H9 (cell line): ENCODE results near the gene PRKCD. TPM values are rescaled to one million over a fixed set of nuclear protein-coding genes. Genes with fewer than 3 reads are reported as not detected.

Source experiments
- DNase-seq: peaks from one replicate; pipeline ENCODE4 v3.0.0-alpha.2; 2017
- H2AFZ ChIP-seq: one replicate; pipeline ENCODE4 v1.6.1; 2013; ENCODE audit warnings: mild to moderate bottlenecking, low read length, control low read depth, moderate library complexity
- H2AK5ac ChIP-seq: 2 replicates; pipeline ENCODE4 v1.6.1; 2013; ENCODE audit warnings: low read length, control low read depth, mixed read lengths; ENCODE audit not compliant: insufficient read length
- H2BK120ac ChIP-seq: one replicate; pipeline ENCODE4 v1.6.1; 2013; ENCODE audit warnings: low read depth, mild to moderate bottlenecking, low read length, control low read depth, inconsistent platforms; ENCODE audit not compliant: poor library complexity, severe bottlenecking
- H2BK12ac ChIP-seq: 2 replicates; pipeline ENCODE4 v1.6.1; 2013; ENCODE audit warnings: low read length, control low read depth, mixed read lengths, low read depth; ENCODE audit not compliant: insufficient read length
- H2BK15ac ChIP-seq: 2 replicates; pipeline ENCODE4 v1.6.1; 2013; ENCODE audit warnings: low read depth, low read length, control low read depth
- H2BK20ac ChIP-seq: one replicate; pipeline ENCODE4 v1.6.1; 2013; ENCODE audit warnings: low read depth, mild to moderate bottlenecking, low read length, control low read depth, inconsistent platforms; ENCODE audit not compliant: poor library complexity, severe bottlenecking
- H2BK5ac ChIP-seq: 2 replicates; pipeline ENCODE4 v1.6.1; 2013; ENCODE audit warnings: low read length, control low read depth, mixed read lengths; ENCODE audit not compliant: insufficient read length
- H3K14ac ChIP-seq: 2 replicates; pipeline ENCODE4 v1.6.1; 2013; ENCODE audit warnings: low read length, control low read depth; ENCODE audit not compliant: insufficient read depth
- H3K18ac ChIP-seq: 2 replicates; pipeline ENCODE4 v1.6.1; 2013; ENCODE audit warnings: low read depth, mild to moderate bottlenecking, mixed read lengths, low read length, control low read depth; ENCODE audit not compliant: insufficient read length
- H3K23ac ChIP-seq: 2 replicates; pipeline ENCODE4 v1.6.1; 2013; ENCODE audit warnings: low read length, control low read depth, mixed read lengths, low read depth; ENCODE audit not compliant: insufficient read length
- H3K23me2 ChIP-seq: 2 replicates; pipeline ENCODE4 v1.6.1; 2013; ENCODE audit warnings: low read depth, mild to moderate bottlenecking, mixed read lengths, low read length, control low read depth; ENCODE audit not compliant: insufficient read length, poor library complexity, severe bottlenecking
- H3K27ac ChIP-seq: 2 replicates; pipeline ENCODE4 v1.5.1; 2013; ENCODE audit warnings: low read length, control low read depth, mixed read lengths, low read depth; ENCODE audit not compliant: insufficient read length
- H3K27me3 ChIP-seq: 2 replicates; pipeline ENCODE4 v1.6.1; 2013; ENCODE audit warnings: low read length, control low read depth, inconsistent platforms; ENCODE audit not compliant: insufficient read depth
- H3K4ac ChIP-seq: 2 replicates; pipeline ENCODE4 v1.6.1; 2013; ENCODE audit warnings: low read depth, mild to moderate bottlenecking, control low read depth, inconsistent platforms, low read length, moderate library complexity
- H3K4me1 ChIP-seq: 2 replicates; pipeline ENCODE4 v1.6.1; 2013; ENCODE audit warnings: low read length, control low read depth, inconsistent platforms; ENCODE audit not compliant: insufficient read depth
- H3K4me2 ChIP-seq: 2 replicates; pipeline ENCODE4 v1.6.1; 2013; ENCODE audit warnings: low read length, control low read depth, mixed read lengths; ENCODE audit not compliant: insufficient read length, insufficient read depth
- H3K56ac ChIP-seq: 2 replicates; pipeline ENCODE4 v1.6.1; 2013; ENCODE audit warnings: low read depth, mild to moderate bottlenecking, mixed read lengths, low read length, control low read depth; ENCODE audit not compliant: insufficient read length
- H3K79me1 ChIP-seq: 2 replicates; pipeline ENCODE4 v1.6.1; 2013; ENCODE audit warnings: low read depth, mild to moderate bottlenecking, moderate library complexity, low read length, control low read depth, inconsistent platforms; ENCODE audit not compliant: insufficient read depth, poor library complexity, severe bottlenecking
- H3K79me2 ChIP-seq: 2 replicates; pipeline ENCODE4 v1.6.1; 2013; ENCODE audit warnings: low read length, control low read depth, inconsistent platforms; ENCODE audit not compliant: insufficient read depth
- H3K9ac ChIP-seq: 2 replicates; pipeline ENCODE4 v1.6.1; 2013; ENCODE audit warnings: low read length, control low read depth, mixed read lengths; ENCODE audit not compliant: insufficient read length; ENCODE audit errors: extremely low read depth
- H3K9me3 ChIP-seq: one replicate; pipeline ENCODE4 v1.6.1; 2013; ENCODE audit warnings: low read depth, low read length, inconsistent platforms; ENCODE audit not compliant: control insufficient read depth
- H3T11ph ChIP-seq: one replicate; pipeline ENCODE4 v1.6.1; 2013; ENCODE audit warnings: mild to moderate bottlenecking, low read length, control low read depth, inconsistent platforms
- H4K20me1 ChIP-seq: one replicate; pipeline ENCODE4 v1.6.1; 2013; ENCODE audit not compliant: control insufficient read depth, insufficient read length, insufficient read depth
- H4K5ac ChIP-seq: 2 replicates; pipeline ENCODE4 v1.6.1; 2013; ENCODE audit warnings: low read depth, mild to moderate bottlenecking, mixed read lengths, low read length, control low read depth; ENCODE audit not compliant: insufficient read length
- H4K8ac ChIP-seq: replicated peaks from 2 replicates; pipeline ENCODE4 v1.6.1; 2013; ENCODE audit warnings: low read length, control low read depth, mixed read lengths, low read depth; ENCODE audit not compliant: insufficient read length
- H4K91ac ChIP-seq: 2 replicates; pipeline ENCODE4 v1.6.1; 2013; ENCODE audit warnings: low read depth, mild to moderate bottlenecking, moderate library complexity, mixed read lengths, low read length, control low read depth; ENCODE audit not compliant: insufficient read length
- H3K27ac Mint-ChIP-seq, 3 experiments: 2 replicates in 2 of 3; 3 replicates in 1 of 3; pipeline ENCODE4 v1.8.0; 2020 to 2021; ENCODE audit warnings: mixed read lengths in 3 of 3, mild to moderate bottlenecking in 1 of 3, moderate library complexity in 1 of 3
- H3K27me3 Mint-ChIP-seq: 2 replicates; pipeline ENCODE4 v1.8.0; 2021; ENCODE audit warnings: low read depth, mild to moderate bottlenecking, moderate library complexity, mixed read lengths
- H3K36me3 Mint-ChIP-seq, 3 experiments: 2 replicates in 2 of 3; 3 replicates in 1 of 3; pipeline ENCODE4 v1.8.0; 2020 to 2021; ENCODE audit warnings: low read depth in 3 of 3, mixed read lengths in 3 of 3; ENCODE audit not compliant: insufficient read depth in 1 of 3
- H3K4me1 Mint-ChIP-seq, 2 experiments: 2 replicates each; pipeline ENCODE4 v1.8.0; 2020; ENCODE audit warnings: mixed read lengths in 2 of 2
- H3K4me3 Mint-ChIP-seq, 2 experiments: 2 replicates in 1 of 2; 3 replicates in 1 of 2; pipeline ENCODE4 v1.8.0; 2020 to 2021; ENCODE audit warnings: mild to moderate bottlenecking in 2 of 2, mixed read lengths in 2 of 2, moderate library complexity in 1 of 2
- H3K9me3 Mint-ChIP-seq, 2 experiments: 2 replicates in 1 of 2; 3 replicates in 1 of 2; pipeline ENCODE4 v1.8.0; 2020; ENCODE audit warnings: mild to moderate bottlenecking in 2 of 2, mixed read lengths in 2 of 2, moderate library complexity in 1 of 2
- WGBS: extraction: QIAGEN DNeasy Blood & Tissue Kit; methylation state at CpG from one replicate; pipeline ENCODE4 v1.1.7; 2013; ENCODE audit warnings: missing lambda C conversion rate, low lambda C conversion rate, mixed read lengths; ENCODE audit not compliant: insufficient read length; ENCODE audit errors: extremely low coverage; 5-methylcytosine and 5-hydroxymethylcytosine counted together
- total RNA-seq: library from RNA; stranded (reverse); gene quantifications from 2 replicates; pipeline ENCODE4 v1.2.1, GENCODE V29; 2021
- TF ChIP-seq, protein P1 (sequence below): fragments of 200-600 bp; sonication (generic); conservative IDR thresholded peaks from 3 replicates; pipeline ENCODE4 v1.8.0; 2021; ENCODE audit warnings: antibody characterized with exemption, mild to moderate bottlenecking

PRKCD gene
- total RNA-seq, 1 experiment from 2014 or later, result 23.7 TPM

DNA sequence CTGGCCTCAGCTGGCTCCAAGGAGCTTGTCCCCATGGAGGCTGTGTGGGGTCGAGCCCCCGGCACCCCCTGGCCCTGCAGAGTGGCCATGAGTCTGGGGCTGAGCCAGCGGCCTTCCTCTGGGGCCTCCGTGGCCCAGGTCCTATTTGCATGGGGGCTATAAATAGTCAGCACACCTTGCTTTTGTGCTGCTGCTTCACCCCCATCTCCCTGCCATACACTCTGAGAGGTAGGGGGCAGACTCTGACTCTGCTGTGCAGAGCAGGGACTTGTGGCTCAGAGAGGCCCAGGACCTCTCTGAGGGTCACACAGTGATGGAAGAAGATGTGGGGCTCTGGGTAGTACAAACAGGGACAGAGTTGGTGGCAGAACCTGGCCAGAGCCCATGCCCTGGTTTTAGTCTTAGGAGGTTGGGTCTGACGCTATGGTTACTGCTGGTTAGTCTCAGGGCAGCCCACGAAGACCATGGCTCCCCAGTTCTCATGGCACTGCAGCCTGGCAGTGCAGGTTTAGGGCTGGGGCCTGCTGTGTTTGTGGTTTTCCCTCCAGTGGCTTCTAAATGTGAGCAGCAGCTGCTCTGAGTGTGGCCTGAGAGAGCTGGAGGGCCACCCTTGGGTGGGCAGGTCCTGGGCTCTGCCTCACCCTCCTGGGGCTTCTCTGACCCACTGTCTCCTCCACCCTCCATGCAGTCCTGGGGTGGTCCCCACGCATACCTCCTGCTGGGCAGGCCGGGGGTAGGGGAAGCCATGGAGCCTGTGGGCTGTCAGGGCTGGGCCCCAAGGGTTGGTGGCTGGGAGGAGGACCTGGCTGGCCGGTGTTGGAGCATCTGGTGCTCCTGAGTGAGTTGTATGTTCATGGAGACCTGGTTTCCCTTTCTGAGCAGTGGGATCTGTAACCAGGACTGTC, 13.6 kb downstream of the PRKCD start:
- Histone ChIP-seq H3K9ac (no peak overlapping the region), H3K9me3 (no peaks in the 10 kb centered on the region), H4K5ac (no peak overlapping the region), H3K79me1 (no peaks in the 10 kb centered on the region), H4K20me1 (no peaks in the 10 kb centered on the region), H3T11ph (no peak overlapping the region), H3K27me3 (no peaks in the 10 kb centered on the region), H3K56ac (no peak overlapping the region), H3K4me2 (no peak overlapping the region), H2BK12ac (no peak overlapping the region), H3K18ac (no peak overlapping the region), H3K4ac (no peak overlapping the region), H2BK15ac (no peak overlapping the region), H3K4me1 (peaks cover 6% of the 10 kb centered on the region; the same call in 1 of the 2 replicates), H3K14ac (no peak overlapping the region), H2BK120ac (no peak overlapping the region), H3K23me2 (no peaks in the 10 kb centered on the region), H2AK5ac (no peak overlapping the region), H3K27ac (no peak overlapping the region), H4K8ac (no peak overlapping the region), H2BK5ac (no peak overlapping the region), H2AFZ (no peak overlapping the region), H4K91ac (no peak overlapping the region), H3K23ac (no peak overlapping the region), H2BK20ac (no peak overlapping the region), H3K79me2 (no peaks in the 10 kb centered on the region; the same call in 1 of the 2 replicates)
- Mint-ChIP-seq H3K4me1 (peaks cover 27 to 34% of the 10 kb centered on the region in 2 experiments), H3K9me3 (no peaks in the 10 kb centered on the region), H3K27ac (peak overlapping the region in 2 of 3 experiments; percentile 77 to 81; a peak in 1 of 7 replicates), H3K36me3 (peaks cover 0 to 12% (median 11%) of the 10 kb centered on the region in 3 experiments; a peak in 5 of 7 replicates), H3K27me3 (no peaks in the 10 kb centered on the region), H3K4me3 (no peak overlapping the region)
- TF ChIP-seq, protein P1, sequence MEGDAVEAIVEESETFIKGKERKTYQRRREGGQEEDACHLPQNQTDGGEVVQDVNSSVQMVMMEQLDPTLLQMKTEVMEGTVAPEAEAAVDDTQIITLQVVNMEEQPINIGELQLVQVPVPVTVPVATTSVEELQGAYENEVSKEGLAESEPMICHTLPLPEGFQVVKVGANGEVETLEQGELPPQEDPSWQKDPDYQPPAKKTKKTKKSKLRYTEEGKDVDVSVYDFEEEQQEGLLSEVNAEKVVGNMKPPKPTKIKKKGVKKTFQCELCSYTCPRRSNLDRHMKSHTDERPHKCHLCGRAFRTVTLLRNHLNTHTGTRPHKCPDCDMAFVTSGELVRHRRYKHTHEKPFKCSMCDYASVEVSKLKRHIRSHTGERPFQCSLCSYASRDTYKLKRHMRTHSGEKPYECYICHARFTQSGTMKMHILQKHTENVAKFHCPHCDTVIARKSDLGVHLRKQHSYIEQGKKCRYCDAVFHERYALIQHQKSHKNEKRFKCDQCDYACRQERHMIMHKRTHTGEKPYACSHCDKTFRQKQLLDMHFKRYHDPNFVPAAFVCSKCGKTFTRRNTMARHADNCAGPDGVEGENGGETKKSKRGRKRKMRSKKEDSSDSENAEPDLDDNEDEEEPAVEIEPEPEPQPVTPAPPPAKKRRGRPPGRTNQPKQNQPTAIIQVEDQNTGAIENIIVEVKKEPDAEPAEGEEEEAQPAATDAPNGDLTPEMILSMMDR, result no peak
- no peak for DNase-seq
- no CpG with 5 or more reads among the region's 9 CpGs for WGBS
